GM12878 (cell line): ENCODE results near the gene IL16. TPM values are rescaled to one million over a fixed set of nuclear protein-coding genes. Genes with fewer than 3 reads are reported as not detected.
A peak's percentile ranks its signal among the peaks of the same experiment; 100 is the strongest.

Experiments used
- CHD1 ChIP-seq: IDR thresholded peaks from 2 replicates; pipeline ENCODE4 v1.6.1; 2012; ENCODE audit warnings: low read depth, low read length, improper control_type of control experiment
- FOXK2 ChIP-seq: fragments of 450-650 bp; IDR thresholded peaks from 2 replicates; pipeline ENCODE4 v1.6.1; 2017; ENCODE audit warnings: mild to moderate bottlenecking, moderate library complexity
- JUND ChIP-seq: IDR thresholded peaks from 2 replicates; pipeline ENCODE4 v1.6.1; 2012; ENCODE audit warnings: low read depth, mild to moderate bottlenecking, low read length, improper control_type of control experiment, moderate library complexity
- MYB ChIP-seq: fragments of 150-350 bp; IDR thresholded peaks from 2 replicates; pipeline ENCODE4 v1.6.1; 2014; ENCODE audit warnings: mild to moderate bottlenecking, low read depth, low read length, borderline replicate concordance
- NRF1 ChIP-seq: conservative IDR thresholded peaks from 2 replicates; pipeline ENCODE4 v1.6.1; 2011; ENCODE audit warnings: mild to moderate bottlenecking, low read depth, low read length, improper control_type of control experiment
- RELA ChIP-seq: fragments of 450-650 bp; IDR thresholded peaks from 2 replicates; pipeline ENCODE4 v1.8.0; 2014; ENCODE audit warnings: borderline replicate concordance; ENCODE audit not compliant: partially characterized antibody
- RUNX3 ChIP-seq: IDR thresholded peaks from 2 replicates; pipeline ENCODE4 v1.6.1; 2012; ENCODE audit warnings: low read length, inconsistent platforms
- SMAD1 ChIP-seq: fragments of 450-650 bp; IDR thresholded peaks from 2 replicates; pipeline ENCODE4 v1.6.1; 2018; ENCODE audit warnings: mild to moderate bottlenecking, low read depth; ENCODE audit not compliant: partially characterized antibody
- STAT3 ChIP-seq: IDR thresholded peaks from 2 replicates; pipeline ENCODE4 v1.6.1; 2011; ENCODE audit warnings: low read depth, low read length, improper control_type of control experiment
- SUPT20H ChIP-seq: IDR thresholded peaks from 2 replicates; pipeline ENCODE4 v1.6.1; 2011; ENCODE audit warnings: low read depth, mild to moderate bottlenecking, low read length, moderate library complexity, borderline replicate concordance; ENCODE audit not compliant: control insufficient read depth
- TCF3 ChIP-seq: IDR thresholded peaks from 2 replicates; pipeline ENCODE4 v1.6.1; 2012; ENCODE audit warnings: low read depth, mild to moderate bottlenecking, low read length, borderline replicate concordance; ENCODE audit not compliant: insufficient read depth
- YBX1 ChIP-seq: fragments of 450-650 bp; IDR thresholded peaks from 2 replicates; pipeline ENCODE4 v1.6.1; 2016; ENCODE audit warnings: antibody characterized with exemption
- ZNF207 ChIP-seq: fragments of 450-650 bp; IDR thresholded peaks from 2 replicates; pipeline ENCODE4 v1.6.1; 2014; ENCODE audit warnings: antibody characterized with exemption, mild to moderate bottlenecking, borderline replicate concordance
- polyA plus RNA-seq, 11 experiments: library from polyadenylated mRNA; depleted of rRNA in 4 of 11; unstranded in 6 of 11; stranded (reverse) in 5 of 11; fragments of >200 nt; fragmentation: Nextera tagmentation in 4 of 11; fragmentation: Illumina TruSeq in 1 of 11; extraction: Ambion mirVana in 4 of 11; extraction: Trizol in 1 of 11; gene quantifications; 1 replicate in 1 of 11; 2 replicates in 10 of 11; pipeline versions ENCODE4 v1.2.1 to v1.2.3, GENCODE V29; 2011 to 2016; ENCODE audit warnings: inconsistent platforms in 2 of 11, missing spikeins in 2 of 11, low read depth in 1 of 11
- total RNA-seq, 4 experiments: library from RNA; depleted of rRNA in 3 of 4; stranded (reverse); fragments of >200 nt in 3 of 4; fragmentation: Illumina TruSeq in 1 of 4; extraction: Trizol in 1 of 4; gene quantifications; 2 replicates each; pipeline versions ENCODE4 v1.2.1 to v1.2.3, GENCODE V29; 2013 to 2021
- TF ChIP-seq, protein P1 (sequence below): fragments of 450-650 bp; IDR thresholded peaks from 2 replicates; pipeline ENCODE4 v1.6.1; 2016; ENCODE audit warnings: mild to moderate bottlenecking, moderate library complexity, borderline replicate concordance
- TF ChIP-seq, protein P2 (sequence below): fragments of 450-650 bp; IDR thresholded peaks from 2 replicates; pipeline ENCODE4 v1.6.1; 2017; ENCODE audit warnings: borderline replicate concordance
- TF ChIP-seq, protein P3 (sequence below): fragments of 450-650 bp; IDR thresholded peaks from 2 replicates; pipeline ENCODE4 v1.6.1; 2017; ENCODE audit warnings: mild to moderate bottlenecking, low read depth, inconsistent platforms; ENCODE audit not compliant: poor library complexity, severe bottlenecking
- TF ChIP-seq, protein P4 (sequence below), 3 experiments: IDR thresholded peaks in 2 of 3; conservative IDR thresholded peaks in 1 of 3; 2 replicates each; pipeline ENCODE4 v1.5.1; 2011; ENCODE audit warnings: low read depth in 3 of 3, low read length in 3 of 3, mild to moderate bottlenecking in 3 of 3, control low read depth in 2 of 3, moderate library complexity in 2 of 3, inconsistent platforms in 1 of 3, mixed read lengths in 1 of 3; ENCODE audit not compliant: control insufficient read depth in 2 of 3, insufficient read depth in 1 of 3; ENCODE audit errors: extremely low read depth in 1 of 3

The IL16 gene
- total and polyA plus RNA-seq, 10 of the 15 experiments (the other 5 are each of a cell fraction or from before 2014, with no cell fraction given), result 21.7 to 206 (median 44.5) TPM

DNA sequence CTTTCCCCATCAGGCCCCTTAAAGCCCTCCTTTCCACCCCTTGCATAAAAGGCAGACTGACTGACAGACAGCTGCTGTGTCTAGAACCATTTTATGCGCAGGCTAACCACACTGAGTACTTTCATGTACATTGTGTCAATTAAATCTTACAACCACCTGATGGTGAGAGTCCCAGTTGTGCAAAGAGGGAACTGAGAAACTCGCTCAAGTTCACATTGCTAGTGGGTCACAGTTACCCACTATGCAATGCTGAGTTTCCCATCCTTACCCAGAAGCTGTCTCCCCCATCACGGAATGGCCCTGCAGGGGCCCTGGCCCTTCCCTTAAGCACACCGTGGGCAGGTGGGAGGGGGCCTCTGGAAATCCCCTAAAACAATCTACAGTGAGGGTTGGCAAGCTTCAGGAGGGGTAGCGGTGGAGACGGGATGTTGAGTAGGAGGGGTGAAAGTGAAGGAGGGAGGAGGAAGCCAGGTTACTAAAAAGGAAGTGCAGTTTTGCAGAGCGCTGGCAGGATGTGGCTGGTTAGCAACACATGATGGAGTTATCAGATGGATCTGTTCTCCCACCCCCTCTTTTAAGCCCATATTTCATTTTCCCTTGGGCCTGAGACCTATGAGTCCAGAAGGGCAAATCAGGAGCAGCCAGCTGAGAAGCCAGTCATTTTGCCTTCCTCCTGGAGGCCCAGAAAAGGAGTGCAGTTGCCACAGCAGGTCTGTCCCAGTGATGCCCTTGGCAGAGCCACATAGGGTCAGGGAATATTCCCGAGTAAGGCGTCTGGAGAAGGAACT lies 97.2 kb downstream of the IL16 start (continued):
- TF ChIP-seq, protein P1, sequence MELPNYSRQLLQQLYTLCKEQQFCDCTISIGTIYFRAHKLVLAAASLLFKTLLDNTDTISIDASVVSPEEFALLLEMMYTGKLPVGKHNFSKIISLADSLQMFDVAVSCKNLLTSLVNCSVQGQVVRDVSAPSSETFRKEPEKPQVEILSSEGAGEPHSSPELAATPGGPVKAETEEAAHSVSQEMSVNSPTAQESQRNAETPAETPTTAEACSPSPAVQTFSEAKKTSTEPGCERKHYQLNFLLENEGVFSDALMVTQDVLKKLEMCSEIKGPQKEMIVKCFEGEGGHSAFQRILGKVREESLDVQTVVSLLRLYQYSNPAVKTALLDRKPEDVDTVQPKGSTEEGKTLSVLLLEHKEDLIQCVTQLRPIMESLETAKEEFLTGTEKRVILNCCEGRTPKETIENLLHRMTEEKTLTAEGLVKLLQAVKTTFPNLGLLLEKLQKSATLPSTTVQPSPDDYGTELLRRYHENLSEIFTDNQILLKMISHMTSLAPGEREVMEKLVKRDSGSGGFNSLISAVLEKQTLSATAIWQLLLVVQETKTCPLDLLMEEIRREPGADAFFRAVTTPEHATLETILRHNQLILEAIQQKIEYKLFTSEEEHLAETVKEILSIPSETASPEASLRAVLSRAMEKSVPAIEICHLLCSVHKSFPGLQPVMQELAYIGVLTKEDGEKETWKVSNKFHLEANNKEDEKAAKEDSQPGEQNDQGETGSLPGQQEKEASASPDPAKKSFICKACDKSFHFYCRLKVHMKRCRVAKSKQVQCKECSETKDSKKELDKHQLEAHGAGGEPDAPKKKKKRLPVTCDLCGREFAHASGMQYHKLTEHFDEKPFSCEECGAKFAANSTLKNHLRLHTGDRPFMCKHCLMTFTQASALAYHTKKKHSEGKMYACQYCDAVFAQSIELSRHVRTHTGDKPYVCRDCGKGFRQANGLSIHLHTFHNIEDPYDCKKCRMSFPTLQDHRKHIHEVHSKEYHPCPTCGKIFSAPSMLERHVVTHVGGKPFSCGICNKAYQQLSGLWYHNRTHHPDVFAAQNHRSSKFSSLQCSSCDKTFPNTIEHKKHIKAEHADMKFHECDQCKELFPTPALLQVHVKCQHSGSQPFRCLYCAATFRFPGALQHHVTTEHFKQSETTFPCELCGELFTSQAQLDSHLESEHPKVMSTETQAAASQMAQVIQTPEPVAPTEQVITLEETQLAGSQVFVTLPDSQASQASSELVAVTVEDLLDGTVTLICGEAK, result peak; percentile 32; the same call in 1 of the 2 replicates
- TF ChIP-seq NRF1 (peak; percentile 45), CHD1 (no peak), TCF3 (peak; percentile 74; the same call in 1 of the 2 replicates), YBX1 (no peak), STAT3 (peak; percentile 23; the same call in 1 of the 2 replicates), MYB (peak; percentile 69), RELA (peak; percentile 99), RUNX3 (no peak), FOXK2 (no peak), SUPT20H (no peak), SMAD1 (peak; percentile 92), JUND (no peak), ZNF207 (no peak; the same call in none of the 2 replicates)
- TF ChIP-seq, protein P2, sequence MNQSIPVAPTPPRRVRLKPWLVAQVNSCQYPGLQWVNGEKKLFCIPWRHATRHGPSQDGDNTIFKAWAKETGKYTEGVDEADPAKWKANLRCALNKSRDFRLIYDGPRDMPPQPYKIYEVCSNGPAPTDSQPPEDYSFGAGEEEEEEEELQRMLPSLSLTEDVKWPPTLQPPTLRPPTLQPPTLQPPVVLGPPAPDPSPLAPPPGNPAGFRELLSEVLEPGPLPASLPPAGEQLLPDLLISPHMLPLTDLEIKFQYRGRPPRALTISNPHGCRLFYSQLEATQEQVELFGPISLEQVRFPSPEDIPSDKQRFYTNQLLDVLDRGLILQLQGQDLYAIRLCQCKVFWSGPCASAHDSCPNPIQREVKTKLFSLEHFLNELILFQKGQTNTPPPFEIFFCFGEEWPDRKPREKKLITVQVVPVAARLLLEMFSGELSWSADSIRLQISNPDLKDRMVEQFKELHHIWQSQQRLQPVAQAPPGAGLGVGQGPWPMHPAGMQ, result no peak
- TF ChIP-seq, protein P3, sequence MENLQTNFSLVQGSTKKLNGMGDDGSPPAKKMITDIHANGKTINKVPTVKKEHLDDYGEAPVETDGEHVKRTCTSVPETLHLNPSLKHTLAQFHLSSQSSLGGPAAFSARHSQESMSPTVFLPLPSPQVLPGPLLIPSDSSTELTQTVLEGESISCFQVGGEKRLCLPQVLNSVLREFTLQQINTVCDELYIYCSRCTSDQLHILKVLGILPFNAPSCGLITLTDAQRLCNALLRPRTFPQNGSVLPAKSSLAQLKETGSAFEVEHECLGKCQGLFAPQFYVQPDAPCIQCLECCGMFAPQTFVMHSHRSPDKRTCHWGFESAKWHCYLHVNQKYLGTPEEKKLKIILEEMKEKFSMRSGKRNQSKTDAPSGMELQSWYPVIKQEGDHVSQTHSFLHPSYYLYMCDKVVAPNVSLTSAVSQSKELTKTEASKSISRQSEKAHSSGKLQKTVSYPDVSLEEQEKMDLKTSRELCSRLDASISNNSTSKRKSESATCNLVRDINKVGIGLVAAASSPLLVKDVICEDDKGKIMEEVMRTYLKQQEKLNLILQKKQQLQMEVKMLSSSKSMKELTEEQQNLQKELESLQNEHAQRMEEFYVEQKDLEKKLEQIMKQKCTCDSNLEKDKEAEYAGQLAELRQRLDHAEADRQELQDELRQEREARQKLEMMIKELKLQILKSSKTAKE, result peak; percentile 94
- TF ChIP-seq, protein P4, sequence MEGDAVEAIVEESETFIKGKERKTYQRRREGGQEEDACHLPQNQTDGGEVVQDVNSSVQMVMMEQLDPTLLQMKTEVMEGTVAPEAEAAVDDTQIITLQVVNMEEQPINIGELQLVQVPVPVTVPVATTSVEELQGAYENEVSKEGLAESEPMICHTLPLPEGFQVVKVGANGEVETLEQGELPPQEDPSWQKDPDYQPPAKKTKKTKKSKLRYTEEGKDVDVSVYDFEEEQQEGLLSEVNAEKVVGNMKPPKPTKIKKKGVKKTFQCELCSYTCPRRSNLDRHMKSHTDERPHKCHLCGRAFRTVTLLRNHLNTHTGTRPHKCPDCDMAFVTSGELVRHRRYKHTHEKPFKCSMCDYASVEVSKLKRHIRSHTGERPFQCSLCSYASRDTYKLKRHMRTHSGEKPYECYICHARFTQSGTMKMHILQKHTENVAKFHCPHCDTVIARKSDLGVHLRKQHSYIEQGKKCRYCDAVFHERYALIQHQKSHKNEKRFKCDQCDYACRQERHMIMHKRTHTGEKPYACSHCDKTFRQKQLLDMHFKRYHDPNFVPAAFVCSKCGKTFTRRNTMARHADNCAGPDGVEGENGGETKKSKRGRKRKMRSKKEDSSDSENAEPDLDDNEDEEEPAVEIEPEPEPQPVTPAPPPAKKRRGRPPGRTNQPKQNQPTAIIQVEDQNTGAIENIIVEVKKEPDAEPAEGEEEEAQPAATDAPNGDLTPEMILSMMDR (IDR thresholded peaks at IDR 0.05 in 2 of 3, conservative IDR thresholded peaks at IDR 0.05 in 1 of 3; ENCODE audit: control insufficient read depth in 2 of 3, extremely low read depth in 1 of 3, insufficient read depth in 1 of 3, low read depth in 3 of 3, low read length in 3 of 3), result no peak
